KMS-11 (cell line): ENCODE data around the gene MLIP.

ENCODE experiments used
- H2AFZ ChIP-seq: fragments of 200-600 bp; sonication (generic); 2 replicates; pipeline ENCODE4 v1.6.1; 2016; ENCODE audit warnings: antibody characterized with exemption, mixed run types, low read depth
- H3K27ac ChIP-seq: fragments of 200-600 bp; sonication (generic); 2 replicates; pipeline ENCODE4 v1.6.1; 2016; ENCODE audit warnings: mild to moderate bottlenecking, mixed run types
- H3K27me3 ChIP-seq: fragments of 200-600 bp; sonication (generic); 2 replicates; pipeline ENCODE4 v1.6.1; 2017; ENCODE audit warnings: mild to moderate bottlenecking, low read depth, mixed run types, moderate library complexity; ENCODE audit not compliant: insufficient read depth
- H3K36me3 ChIP-seq: fragments of 200-600 bp; sonication (generic); 2 replicates; pipeline ENCODE4 v1.6.1; 2017; ENCODE audit warnings: mild to moderate bottlenecking, mixed run types; ENCODE audit not compliant: insufficient read depth
- H3K4me1 ChIP-seq: fragments of 200-600 bp; sonication (generic); 2 replicates; pipeline ENCODE4 v1.6.1; 2016; ENCODE audit warnings: mild to moderate bottlenecking, low read depth, mixed run types; ENCODE audit not compliant: poor library complexity, severe bottlenecking
- H3K4me2 ChIP-seq: fragments of 200-600 bp; sonication (generic); 2 replicates; pipeline ENCODE4 v1.7.0; 2016; ENCODE audit warnings: mild to moderate bottlenecking, mixed run types
- H3K4me3 ChIP-seq: fragments of 200-600 bp; sonication (generic); IDR thresholded peaks from 2 replicates; pipeline ENCODE4 v1.6.1; 2017; ENCODE audit warnings: low read depth, low read length, mixed read lengths; ENCODE audit not compliant: insufficient read depth
- H3K79me2 ChIP-seq: fragments of 200-600 bp; sonication (generic); 2 replicates; pipeline ENCODE4 v1.6.1; 2016; ENCODE audit warnings: low read depth, mixed run types; ENCODE audit not compliant: insufficient read depth
- H3K9ac ChIP-seq: fragments of 200-600 bp; sonication (generic); 2 replicates; pipeline ENCODE4 v1.6.1; 2016; ENCODE audit warnings: mild to moderate bottlenecking, mixed run types
- H4K20me1 ChIP-seq: fragments of 200-600 bp; sonication (generic); 2 replicates; pipeline ENCODE4 v1.6.1; 2016; ENCODE audit warnings: mild to moderate bottlenecking, mixed run types; ENCODE audit not compliant: insufficient read depth
- CTCF ChIP-seq: fragments of 200-600 bp; sonication (generic); conservative IDR thresholded peaks from 2 replicates; pipeline ENCODE4 v1.6.1; 2017; ENCODE audit warnings: low read depth, mild to moderate bottlenecking, antibody characterized with exemption, low read length, moderate library complexity, mixed read lengths

The MLIP gene

GRCh38 chr6:54294965-54295532, 183.8 kb downstream of the MLIP start:
- H2AFZ ChIP-seq, result no peak overlapping the region
- no peak overlapping the region for H3K4me3 ChIP-seq

GRCh38 chr6:54299542-54300269, 188.5 kb downstream of the MLIP start:
- Histone ChIP-seq H3K27me3 (no peaks in the 10 kb centered on the region), H3K4me3 (no peak overlapping the region), H3K9ac (no peak overlapping the region), H3K4me1 (no peaks in the 10 kb centered on the region), H4K20me1 (no peaks in the 10 kb centered on the region), H2AFZ (no peak overlapping the region), H3K4me2 (no peak overlapping the region), H3K79me2 (no peaks in the 10 kb centered on the region), H3K27ac (no peak overlapping the region), H3K36me3 (no peaks in the 10 kb centered on the region)
- no peak for TF ChIP-seq CTCF

More at GRCh38 chr6:54294965-54295532, 183.8 kb downstream of the MLIP start:
- H3K27me3 ChIP-seq, result no peaks in the 10 kb centered on the region
- no peaks in the 10 kb centered on the region for H4K20me1 ChIP-seq
- H3K9ac ChIP-seq, result no peak overlapping the region
- H3K79me2 ChIP-seq, result no peaks in the 10 kb centered on the region
- H3K4me1 ChIP-seq, result no peaks in the 10 kb centered on the region
- no peak for TF ChIP-seq CTCF
- no peak overlapping the region for H3K27ac ChIP-seq
- no peak overlapping the region for H3K4me2 ChIP-seq
- H3K36me3 ChIP-seq, result no peaks in the 10 kb centered on the region

GRCh38 chr6:54301770-54302169, 190.5 kb downstream of the MLIP start:
- no peaks in the 10 kb centered on the region for H3K4me1 ChIP-seq
- no peaks in the 10 kb centered on the region for H3K36me3 ChIP-seq
- H3K27ac ChIP-seq, result no peak overlapping the region
- no peak for TF ChIP-seq CTCF
- no peaks in the 10 kb centered on the region for H3K27me3 ChIP-seq
- no peak overlapping the region for H3K4me2 ChIP-seq
- no peaks in the 10 kb centered on the region for H4K20me1 ChIP-seq
- H3K4me3 ChIP-seq, result no peak overlapping the region
- no peak overlapping the region for H2AFZ ChIP-seq
- H3K79me2 ChIP-seq, result no peaks in the 10 kb centered on the region
- H3K9ac ChIP-seq, result no peak overlapping the region

GRCh38 chr6:54307439-54307910, 196.2 kb downstream of the MLIP start:
- Histone ChIP-seq H3K27me3 (no peaks in the 10 kb centered on the region), H3K9ac (no peak overlapping the region), H4K20me1 (no peaks in the 10 kb centered on the region), H3K4me1 (no peaks in the 10 kb centered on the region), H3K4me3 (no peak overlapping the region), H3K27ac (no peak overlapping the region), H3K79me2 (no peaks in the 10 kb centered on the region), H3K36me3 (no peaks in the 10 kb centered on the region), H2AFZ (no peak overlapping the region), H3K4me2 (no peak overlapping the region)
- TF ChIP-seq CTCF, result no peak
